PFSK-1 (cell line): ENCODE data around the gene FOS.

Experiments used
- FOXP2 ChIP-seq: optimal IDR thresholded peaks from 2 replicates; pipeline ENCODE3; 2011; ENCODE audit warnings: borderline replicate concordance, control low read depth, inconsistent platforms; ENCODE audit not compliant: insufficient read depth; ENCODE audit errors: extremely low read length, extremely low read depth
- POLR2AphosphoS5 ChIP-seq: IDR thresholded peaks from 2 replicates; pipeline ENCODE4 v1.6.1; 2012; ENCODE audit warnings: low read depth, mild to moderate bottlenecking, control low read depth, low read length, moderate library complexity
- SIN3A ChIP-seq: IDR thresholded peaks from 2 replicates; pipeline ENCODE4 v1.6.1; 2012; ENCODE audit warnings: mild to moderate bottlenecking, low read length, moderate library complexity, borderline replicate concordance; ENCODE audit not compliant: insufficient read depth
- TAF1 ChIP-seq: IDR thresholded peaks from 2 replicates; pipeline ENCODE4 v1.6.1; 2012; ENCODE audit warnings: low read length, control low read depth, borderline replicate concordance; ENCODE audit not compliant: insufficient read depth
- TF ChIP-seq, protein P1 (sequence below), 2 experiments: IDR thresholded peaks; 2 replicates each; pipeline versions ENCODE4 v1.6.1 to v1.8.0; 2011 to 2012; ENCODE audit warnings: low read depth in 2 of 2, low read length in 2 of 2, control low read depth in 1 of 2, inconsistent platforms in 1 of 2, mild to moderate bottlenecking in 1 of 2, moderate library complexity in 1 of 2; ENCODE audit not compliant: insufficient read depth in 1 of 2

FOS gene

DNA sequence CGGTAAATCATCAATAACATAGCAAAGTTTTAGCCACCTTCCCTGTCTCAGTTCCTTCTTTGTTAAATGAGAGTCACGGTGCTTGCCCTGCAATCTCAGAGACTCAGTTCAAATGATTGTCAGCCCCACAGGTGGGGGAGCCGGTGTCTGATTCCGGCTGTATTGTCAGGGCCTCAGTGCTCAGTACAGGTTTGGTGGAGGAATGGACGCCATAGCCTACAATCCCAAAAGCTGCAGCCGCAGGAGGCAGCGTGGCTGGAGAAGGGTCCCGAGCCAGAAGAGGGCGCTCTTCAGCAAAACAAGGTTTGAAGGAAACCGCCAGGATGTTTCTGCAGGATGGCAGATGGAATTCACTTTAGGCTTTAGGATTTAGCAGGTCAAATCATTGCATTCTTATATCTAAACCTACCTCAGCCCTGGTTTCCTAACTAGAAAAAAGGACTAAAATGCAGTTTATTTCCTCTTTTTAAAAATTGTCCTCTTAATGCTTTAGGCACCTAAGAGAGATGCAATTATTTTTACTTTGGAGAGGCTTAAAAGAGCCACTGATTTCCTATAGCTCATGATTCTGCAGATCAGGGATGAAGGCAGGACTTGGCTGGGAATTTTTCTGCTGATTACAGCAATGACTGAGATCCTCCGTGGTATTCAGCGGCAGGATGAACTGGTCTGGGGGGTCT lies 29.2 kb downstream of the FOS start:
- TF ChIP-seq, protein P1, sequence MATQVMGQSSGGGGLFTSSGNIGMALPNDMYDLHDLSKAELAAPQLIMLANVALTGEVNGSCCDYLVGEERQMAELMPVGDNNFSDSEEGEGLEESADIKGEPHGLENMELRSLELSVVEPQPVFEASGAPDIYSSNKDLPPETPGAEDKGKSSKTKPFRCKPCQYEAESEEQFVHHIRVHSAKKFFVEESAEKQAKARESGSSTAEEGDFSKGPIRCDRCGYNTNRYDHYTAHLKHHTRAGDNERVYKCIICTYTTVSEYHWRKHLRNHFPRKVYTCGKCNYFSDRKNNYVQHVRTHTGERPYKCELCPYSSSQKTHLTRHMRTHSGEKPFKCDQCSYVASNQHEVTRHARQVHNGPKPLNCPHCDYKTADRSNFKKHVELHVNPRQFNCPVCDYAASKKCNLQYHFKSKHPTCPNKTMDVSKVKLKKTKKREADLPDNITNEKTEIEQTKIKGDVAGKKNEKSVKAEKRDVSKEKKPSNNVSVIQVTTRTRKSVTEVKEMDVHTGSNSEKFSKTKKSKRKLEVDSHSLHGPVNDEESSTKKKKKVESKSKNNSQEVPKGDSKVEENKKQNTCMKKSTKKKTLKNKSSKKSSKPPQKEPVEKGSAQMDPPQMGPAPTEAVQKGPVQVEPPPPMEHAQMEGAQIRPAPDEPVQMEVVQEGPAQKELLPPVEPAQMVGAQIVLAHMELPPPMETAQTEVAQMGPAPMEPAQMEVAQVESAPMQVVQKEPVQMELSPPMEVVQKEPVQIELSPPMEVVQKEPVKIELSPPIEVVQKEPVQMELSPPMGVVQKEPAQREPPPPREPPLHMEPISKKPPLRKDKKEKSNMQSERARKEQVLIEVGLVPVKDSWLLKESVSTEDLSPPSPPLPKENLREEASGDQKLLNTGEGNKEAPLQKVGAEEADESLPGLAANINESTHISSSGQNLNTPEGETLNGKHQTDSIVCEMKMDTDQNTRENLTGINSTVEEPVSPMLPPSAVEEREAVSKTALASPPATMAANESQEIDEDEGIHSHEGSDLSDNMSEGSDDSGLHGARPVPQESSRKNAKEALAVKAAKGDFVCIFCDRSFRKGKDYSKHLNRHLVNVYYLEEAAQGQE (IDR thresholded peaks at IDR 0.05; ENCODE audit: insufficient read depth in 1 of 2, low read depth in 2 of 2, low read length in 2 of 2): no peak
- TF ChIP-seq SIN3A (no peak), POLR2AphosphoS5 (no peak), TAF1 (no peak), FOXP2 (no peak)

DNA sequence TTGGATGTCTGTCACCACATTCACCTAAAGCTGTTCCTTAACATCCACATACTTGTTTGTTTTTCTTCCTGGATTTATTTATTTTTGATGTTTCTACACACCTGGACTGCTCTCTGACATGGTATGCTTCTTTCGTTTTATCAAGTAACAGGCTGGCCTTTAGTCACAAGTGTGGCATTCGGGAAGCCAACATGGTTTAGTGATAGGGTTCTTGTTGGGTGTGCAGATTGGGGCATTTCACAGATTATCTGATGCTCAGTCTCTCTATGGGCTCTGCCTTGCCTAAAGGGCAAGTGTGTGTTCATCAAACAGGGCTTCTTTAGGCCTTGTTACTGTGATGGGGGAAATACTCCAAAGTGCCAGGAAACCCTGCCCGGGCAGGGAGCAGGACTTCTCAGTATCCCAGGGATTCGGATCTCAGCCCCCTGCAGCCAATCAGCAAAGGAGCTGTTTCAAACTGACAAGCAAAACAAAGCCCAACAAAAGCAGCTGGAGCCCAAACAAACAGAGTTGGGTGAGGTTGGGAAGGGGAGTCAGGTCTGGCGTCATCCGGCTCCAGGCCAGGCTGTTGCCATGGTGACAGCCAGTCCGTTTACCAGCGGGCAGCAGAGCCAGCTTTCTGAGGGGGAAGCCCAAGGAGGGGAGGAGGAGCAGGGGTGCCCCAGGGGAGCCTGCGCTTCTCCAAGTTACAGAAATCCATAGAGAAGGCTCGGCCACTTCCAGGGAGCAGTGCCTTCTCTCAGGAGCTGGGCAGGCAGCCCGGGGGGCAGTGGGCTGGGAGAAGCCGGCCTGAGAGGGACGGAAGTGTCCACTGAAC lies 31.9 kb downstream of the FOS start:
- TF ChIP-seq SIN3A: no peak
- TF ChIP-seq FOXP2: no peak
- no peak for TF ChIP-seq POLR2AphosphoS5
- TF ChIP-seq, protein P1 (IDR thresholded peaks at IDR 0.05; ENCODE audit: insufficient read depth in 1 of 2, low read depth in 2 of 2, low read length in 2 of 2): no peak
- TF ChIP-seq TAF1: no peak

DNA sequence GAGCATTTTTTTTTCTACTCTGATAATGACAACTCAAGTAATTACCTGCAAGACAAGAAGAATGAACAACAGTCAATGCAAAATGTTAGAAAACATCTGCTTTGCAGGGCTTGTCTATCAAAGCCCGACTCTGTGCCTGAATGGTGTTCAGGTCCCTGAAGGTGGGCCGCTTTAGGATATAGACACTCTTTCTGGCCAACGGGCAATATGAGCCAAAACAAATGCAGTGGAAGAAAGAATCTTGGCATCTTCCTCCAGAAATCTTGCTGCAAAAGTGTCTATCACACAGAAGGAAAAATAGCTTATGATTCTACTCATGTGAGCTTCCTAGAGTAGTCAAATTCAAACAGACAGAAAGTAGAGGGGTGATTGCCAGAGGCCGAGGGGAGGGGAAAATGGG lies 32.7 kb downstream of the FOS start:
- TF ChIP-seq POLR2AphosphoS5: no peak
- no peak for TF ChIP-seq FOXP2
- TF ChIP-seq TAF1: no peak

DNA sequence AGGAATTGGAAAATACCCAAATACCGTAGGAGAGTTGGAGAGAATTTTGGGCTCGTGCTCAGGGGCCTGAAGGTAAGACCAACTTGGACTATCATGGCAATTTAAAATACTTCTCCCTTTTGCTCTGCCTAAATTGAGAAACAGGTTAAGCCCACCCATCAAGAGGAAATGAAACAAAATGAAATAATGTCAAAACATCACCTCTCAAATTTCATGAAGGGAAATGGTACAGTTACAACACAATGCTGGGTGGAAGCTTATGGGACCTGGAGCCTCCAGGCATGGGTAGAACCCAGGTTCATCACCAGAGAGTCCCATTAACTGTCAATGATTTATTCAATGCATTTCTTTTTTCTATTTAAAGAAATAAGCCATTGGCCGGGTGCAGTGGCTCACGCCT lies 33.7 kb downstream of the FOS start:
- TF ChIP-seq POLR2AphosphoS5 (no peak), FOXP2 (no peak), TAF1 (no peak), SIN3A (no peak)
- TF ChIP-seq, protein P1 (IDR thresholded peaks at IDR 0.05; ENCODE audit: insufficient read depth in 1 of 2, low read depth in 2 of 2, low read length in 2 of 2): no peak

DNA sequence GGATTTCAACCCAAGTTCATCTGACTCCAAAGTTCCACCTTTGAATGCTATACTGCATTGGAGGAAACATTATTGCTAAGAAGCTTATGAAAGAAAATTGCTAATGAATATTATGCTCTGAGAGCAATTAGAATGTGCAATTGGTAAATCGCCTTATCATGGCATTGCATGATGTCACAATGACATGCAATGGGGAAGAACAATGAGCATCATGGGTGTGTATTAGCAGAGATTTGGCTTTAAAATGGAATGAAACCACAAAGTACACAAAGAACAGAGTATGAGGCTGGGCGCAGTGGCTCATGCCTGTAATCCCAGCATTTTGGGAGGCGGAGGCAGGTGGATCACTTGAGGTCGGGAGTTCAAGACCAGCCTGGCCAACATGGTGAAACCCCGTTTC lies 34.7 kb downstream of the FOS start:
- TF ChIP-seq FOXP2 (no peak), TAF1 (no peak), SIN3A (no peak), POLR2AphosphoS5 (no peak)
- TF ChIP-seq, protein P1 (IDR thresholded peaks at IDR 0.05; ENCODE audit: insufficient read depth in 1 of 2, low read depth in 2 of 2, low read length in 2 of 2): no peak
